NCI-H510A treated with DMSO at 0.1 percent for 48 hours (cell line): ENCODE results near the gene AHR.
"Not testable (repeated sequence)": the region's sequence is repeated elsewhere in the genome, so short reads cannot be mapped to it uniquely, and the experiment has no call there.

ENCODE experiments used
- DNase-seq: peaks from one replicate; lab custom pipeline; 2025; lab: John Stamatoyannopoulos, UW

Gene AHR

GRCh38 chr7:17339952-17340351 lies 41.5 kb downstream of the AHR start:
- DNase-seq: no peak

GRCh38 chr7:17340655-17341054 lies 42.2 kb downstream of the AHR start:
- DNase-seq: no peak

- no peak for DNase-seq
These were observed 44.3 kb downstream of the AHR start for GRCh38 chr7:17342756-17343155.

GRCh38 chr7:17347401-17347800 lies 48.9 kb downstream of the AHR start:
- no peak for DNase-seq

- not testable (repeated sequence) for DNase-seq
These were observed 50.5 kb downstream of the AHR start for GRCh38 chr7:17348932-17349331.

GRCh38 chr7:17350321-17350720 lies 51.9 kb downstream of the AHR start:
- not testable (repeated sequence) for DNase-seq

- DNase-seq: not testable (repeated sequence)
These were observed 55.4 kb downstream of the AHR start for GRCh38 chr7:17353650-17354419.

- DNase-seq: no peak
These were observed 56.0 kb downstream of the AHR start for GRCh38 chr7:17354473-17354872.

- DNase-seq: no peak
These were observed 56.6 kb downstream of the AHR start for GRCh38 chr7:17355050-17355449.

- no peak for DNase-seq
These were observed 59.5 kb downstream of the AHR start for GRCh38 chr7:17357952-17358351.

- no peak for DNase-seq
These were observed 61.2 kb downstream of the AHR start for GRCh38 chr7:17359610-17360009.

- DNase-seq: no peak
These were observed 64.1 kb downstream of the AHR start for GRCh38 chr7:17362439-17363105.

- no peak for DNase-seq
These were observed 66.2 kb downstream of the AHR start for GRCh38 chr7:17364671-17365070.

GRCh38 chr7:17365775-17366174 lies 67.3 kb downstream of the AHR start:
- no peak for DNase-seq

- no peak for DNase-seq
These were observed 69.0 kb downstream of the AHR start for GRCh38 chr7:17367502-17367901.

GRCh38 chr7:17368856-17369524 lies 70.5 kb downstream of the AHR start:
- no peak for DNase-seq

GRCh38 chr7:17369691-17370426 lies 71.4 kb downstream of the AHR start:
- no peak for DNase-seq

- peak; percentile 4 for DNase-seq
These were observed 72.6 kb downstream of the AHR start for GRCh38 chr7:17370901-17371585.

GRCh38 chr7:17371671-17372524 lies 73.4 kb downstream of the AHR start:
- no peak for DNase-seq

GRCh38 chr7:17374157-17374556 lies 75.7 kb downstream of the AHR start:
- no peak for DNase-seq

- no peak for DNase-seq
These were observed 76.2 kb downstream of the AHR start for GRCh38 chr7:17374654-17375053.
